Activated CD4-positive, alpha-beta T cell treated with anti-CD3 and anti-CD28 coated beads for 4 hours (primary cell): ENCODE results near the gene POLA2.
"Not testable (repeated sequence)": the region's sequence is repeated elsewhere in the genome, so short reads cannot be mapped to it uniquely, and the experiment has no call there.

Experiments
- DNase-seq, 2 donors: peaks; one replicate each; pipeline ENCODE4 v3.0.0-alpha.2; 2020

POLA2 gene

GRCh38 chr11:65242389-65242788 lies 19.4 kb upstream of the POLA2 start:
- no peak for DNase-seq

- no peak for DNase-seq
Observed at GRCh38 chr11:65243797-65244196, 18.0 kb upstream of the POLA2 start.

- DNase-seq = not testable (repeated sequence)
Observed at GRCh38 chr11:65245046-65245445, 16.7 kb upstream of the POLA2 start.

- no peak for DNase-seq
Observed at GRCh38 chr11:65246506-65246905, 15.3 kb upstream of the POLA2 start.

- not testable (repeated sequence) for DNase-seq
Observed at GRCh38 chr11:65248184-65248710, 13.5 kb upstream of the POLA2 start.

DNA sequence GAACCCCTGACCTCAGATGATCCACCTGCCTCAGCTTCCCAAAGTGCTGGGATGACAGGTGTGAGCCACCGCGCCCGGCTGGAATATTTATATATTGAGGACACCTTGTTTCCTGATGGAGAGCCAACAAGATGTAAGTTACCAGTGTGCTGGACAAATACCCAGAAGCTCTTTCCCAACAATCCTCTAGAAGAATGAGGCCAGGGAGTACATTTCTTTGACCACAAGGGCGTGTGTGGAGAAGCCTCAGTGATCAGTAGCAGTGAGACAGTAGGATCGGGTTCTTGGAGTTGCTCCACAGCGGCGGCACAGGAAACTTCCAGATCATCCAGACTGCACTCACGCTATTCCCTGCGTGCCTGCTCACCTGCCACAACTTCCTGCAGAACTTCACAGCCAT lies 10.3 kb upstream of the POLA2 start:
- DNase-seq = no peak

DNA sequence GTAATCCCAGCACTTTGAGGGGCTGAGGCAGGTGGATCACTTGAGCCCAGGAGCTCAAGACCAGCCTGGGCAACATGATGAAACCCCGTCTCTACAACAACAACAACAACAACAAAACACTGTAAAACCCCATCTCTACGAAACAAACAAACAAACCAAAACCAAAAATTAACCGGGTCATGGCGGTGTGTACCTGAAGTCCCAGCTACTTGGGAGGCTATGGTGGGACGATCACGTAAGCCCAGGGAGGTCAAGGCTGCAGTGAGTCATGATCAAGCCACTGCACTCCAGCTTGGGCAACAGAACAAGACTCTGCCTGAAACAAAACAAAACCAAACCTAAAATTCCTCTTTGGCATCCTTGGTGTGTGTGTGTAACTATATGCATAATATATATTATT lies 7.0 kb upstream of the POLA2 start:
- no peak for DNase-seq

DNA sequence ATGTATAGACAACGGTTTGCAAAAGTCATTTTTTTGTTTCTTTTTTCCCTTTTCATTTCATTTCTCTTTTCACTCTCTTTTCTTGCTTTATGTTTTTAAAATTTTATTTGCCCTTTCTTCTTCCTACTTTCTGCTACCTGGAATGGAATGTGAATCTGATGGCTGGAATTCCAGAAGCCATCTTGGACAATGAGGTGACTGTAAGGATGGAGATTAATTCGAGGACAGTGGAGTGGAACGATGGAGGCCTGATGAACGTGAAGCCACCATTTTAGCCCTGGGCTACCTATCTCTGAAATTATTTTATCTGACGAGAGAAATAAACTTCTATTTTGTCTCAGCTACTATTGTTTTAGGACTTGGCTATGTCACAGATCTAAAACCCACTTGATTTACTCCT lies 2.8 kb upstream of the POLA2 start:
- no peak for DNase-seq

DNA sequence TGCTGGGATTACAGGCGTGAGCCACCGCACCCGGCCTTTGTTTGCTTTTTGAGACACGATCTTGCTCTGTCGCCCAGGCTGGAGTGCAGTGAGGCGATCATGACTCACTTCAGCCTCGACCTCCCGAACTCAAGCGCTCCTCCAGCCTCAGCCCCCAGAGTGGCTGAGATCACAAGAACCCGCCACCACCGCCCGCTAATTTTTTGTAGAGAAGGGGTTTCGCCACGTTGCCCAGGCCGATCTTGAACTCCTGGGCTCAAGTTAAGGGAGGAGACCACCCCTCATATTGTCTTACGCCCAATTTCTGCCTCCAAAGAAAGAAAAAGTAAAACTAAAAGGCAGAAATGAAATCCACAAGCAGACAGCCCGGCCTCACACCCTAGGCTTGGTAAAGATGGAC lies 1.5 kb upstream of the POLA2 start:
- no peak for DNase-seq

- DNase-seq = peak in 1 of 2 donors; percentile 2
Observed at GRCh38 chr11:65260756-65261590, 789 bp upstream of the POLA2 start.

GRCh38 chr11:65262381-65262680 lies 569 bp downstream of the POLA2 start:
- DNase-seq = peak in 1 of 2 donors; percentile 30

DNA sequence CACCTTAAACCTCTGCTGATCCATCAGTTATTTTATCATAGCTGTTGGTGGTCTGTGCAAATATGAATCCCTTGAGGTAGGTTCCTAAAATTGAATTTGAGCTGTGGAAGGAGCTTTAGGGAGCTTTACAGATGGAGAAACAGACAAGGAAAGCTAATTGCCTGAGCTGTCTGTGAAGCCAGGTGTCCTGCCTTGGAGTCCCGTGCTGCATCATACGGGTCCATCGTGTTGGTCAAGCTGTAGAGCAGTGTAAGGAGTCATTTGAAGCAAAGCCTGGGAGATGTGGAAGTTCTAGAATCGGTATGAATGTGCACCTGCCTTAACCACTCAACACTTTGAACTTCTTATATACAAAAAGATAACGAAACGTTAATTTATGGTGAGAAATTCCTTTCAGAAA lies 1.0 kb downstream of the POLA2 start:
- no peak for DNase-seq

- not testable (repeated sequence) for DNase-seq
Observed at GRCh38 chr11:65264747-65265146, 3.0 kb downstream of the POLA2 start.

- peak in 1 of 2 donors; percentile 6 for DNase-seq
Observed at GRCh38 chr11:65266210-65266609, 4.4 kb downstream of the POLA2 start.

GRCh38 chr11:65274735-65275682 lies 13.2 kb downstream of the POLA2 start:
- DNase-seq = peak; percentile 13 to 17

DNA sequence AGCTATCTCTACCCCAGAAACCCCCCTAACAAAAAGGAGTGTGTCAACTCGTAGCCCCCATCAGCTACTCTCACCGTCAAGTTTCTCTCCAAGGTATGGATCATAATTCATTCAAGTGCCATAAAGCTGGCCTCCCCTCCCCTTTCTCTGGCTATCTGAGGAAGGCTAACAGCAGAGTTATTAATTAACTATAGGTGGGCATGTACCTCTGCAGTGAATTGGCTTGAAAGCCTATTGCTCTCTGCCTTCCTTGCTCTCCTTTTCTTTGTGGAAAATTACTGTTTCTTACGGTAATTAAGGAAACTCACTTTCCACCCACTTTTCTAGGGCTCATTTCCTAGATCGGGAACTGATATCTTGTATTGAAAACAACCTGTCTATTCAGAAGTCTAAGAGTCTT lies 14.1 kb downstream of the POLA2 start:
- DNase-seq = no peak

GRCh38 chr11:65277631-65278277 lies 16.0 kb downstream of the POLA2 start:
- no peak for DNase-seq

- DNase-seq = no peak
Observed at GRCh38 chr11:65278356-65278755, 16.6 kb downstream of the POLA2 start.

- DNase-seq = no peak
Observed at GRCh38 chr11:65279279-65279678, 17.5 kb downstream of the POLA2 start.

DNA sequence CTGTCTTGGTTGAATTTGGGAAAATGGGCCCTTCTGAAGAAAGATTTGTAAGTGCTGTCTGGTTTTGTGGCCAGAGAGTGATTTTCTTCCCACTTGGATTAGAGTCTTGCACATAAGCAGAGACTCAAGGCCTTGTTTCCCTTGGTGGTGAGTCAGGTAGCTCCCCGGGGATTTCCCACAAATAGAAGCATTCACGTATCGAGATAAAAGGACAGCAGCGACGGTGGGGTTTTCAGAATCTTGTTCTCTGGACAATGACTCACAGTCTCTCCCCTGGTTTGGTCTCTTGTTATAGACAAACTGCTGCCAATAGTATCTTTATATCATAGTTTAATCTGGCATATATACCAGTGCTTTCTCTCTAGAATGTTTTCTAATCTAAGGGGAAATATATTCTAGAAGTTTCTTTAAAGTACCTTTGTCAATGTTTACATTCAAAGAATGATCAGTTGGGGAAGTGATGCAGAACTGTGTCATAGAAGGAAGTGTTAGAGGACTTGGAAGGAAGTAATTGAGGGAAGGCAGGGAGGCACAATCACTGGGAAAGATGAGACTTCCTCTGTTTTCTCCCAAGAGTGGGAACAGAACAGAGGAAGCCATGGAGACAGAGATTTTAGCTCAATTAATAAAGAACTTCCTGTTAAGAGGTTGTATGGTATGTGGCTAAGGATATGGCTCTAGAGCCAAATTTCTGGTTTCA lies 18.1 kb downstream of the POLA2 start:
- DNase-seq = peak; percentile 44 to 54

GRCh38 chr11:65280646-65281045 lies 18.9 kb downstream of the POLA2 start:
- no peak for DNase-seq

GRCh38 chr11:65286686-65287085 lies 24.9 kb downstream of the POLA2 start:
- no peak for DNase-seq

DNA sequence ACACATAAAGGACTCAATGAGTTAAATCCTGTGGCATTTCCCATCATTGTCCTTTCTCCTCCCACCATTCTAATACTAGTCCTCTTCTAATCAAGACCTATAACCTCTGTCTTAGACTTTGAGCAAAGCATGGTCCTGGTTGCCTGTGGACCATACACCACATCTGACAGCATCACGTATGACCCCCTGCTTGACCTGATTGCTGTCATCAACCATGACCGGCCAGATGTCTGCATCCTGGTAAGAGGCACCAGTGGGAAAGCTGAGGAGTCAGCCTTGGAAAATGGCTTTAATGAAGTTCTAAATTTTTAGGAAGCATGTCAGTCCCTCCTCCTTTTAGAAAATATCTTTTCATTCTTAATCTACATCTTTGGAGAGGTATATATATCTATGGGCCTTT lies 25.8 kb downstream of the POLA2 start:
- no peak for DNase-seq
